Prostate gland (tissue), 2 donors: ENCODE data around the gene TMEM178B. TPM values are rescaled to one million over a fixed set of nuclear protein-coding genes. Genes with fewer than 3 reads are reported as not detected.
"Not testable (repeated sequence)": the region's sequence is repeated elsewhere in the genome, so short reads cannot be mapped to it uniquely, and the experiment has no call there.

ENCODE experiments used
- DNase-seq: peaks from one replicate; pipeline ENCODE4 v3.0.0-alpha.2; 2019; ENCODE audit warnings: low spot score
- H3K27ac ChIP-seq, 2 donors: fragments of 200-600 bp; sonication (generic); 2 replicates each; pipeline ENCODE4 v1.5.1; 2017 to 2019
- H3K27me3 ChIP-seq: fragments of 200-600 bp; sonication (generic); replicated peaks from 2 replicates; pipeline ENCODE4 v1.5.1; 2019; ENCODE audit not compliant: insufficient read depth
- H3K36me3 ChIP-seq, 2 donors: fragments of 200-600 bp; sonication (generic); 1 replicate in 1 of 2; 2 replicates in 1 of 2; pipeline versions ENCODE4 v1.5.1 to v1.8.1; 2017 to 2019
- H3K4me1 ChIP-seq: fragments of 200-600 bp; sonication (generic); replicated peaks from 2 replicates; pipeline ENCODE4 v1.5.1; 2019
- H3K4me3 ChIP-seq, 2 donors: fragments of 200-600 bp; sonication (generic); 2 replicates each; pipeline ENCODE4 v1.5.1; 2017 to 2019
- H3K9me3 ChIP-seq: fragments of 200-600 bp; sonication (generic); 2 replicates; pipeline ENCODE4 v1.5.1; 2017
- CTCF ChIP-seq, 4 experiments: fragments of 200-600 bp in 2 of 4; fragments of 450-650 bp in 2 of 4; sonication (generic) in 2 of 4; IDR thresholded peaks; 1 replicate in 3 of 4; 2 replicates in 1 of 4; pipeline ENCODE4 v1.5.1; 2016 to 2019; ENCODE audit warnings: antibody characterized with exemption in 4 of 4, mild to moderate bottlenecking in 2 of 4, moderate library complexity in 2 of 4
- POLR2A ChIP-seq: fragments of 450-650 bp; IDR thresholded peaks from one replicate; pipeline ENCODE4 v1.6.1; 2016; ENCODE audit warnings: antibody characterized with exemption, mild to moderate bottlenecking
- POLR2AphosphoS5 ChIP-seq: sonication (generic); formaldehyde crosslinking; IDR thresholded peaks from one replicate; pipeline ENCODE4 v1.6.1; 2017; ENCODE audit warnings: antibody characterized with exemption
- WGBS: methylation state at CpG from one replicate; pipeline ENCODE4 v1.1.5; 2018; 5-methylcytosine and 5-hydroxymethylcytosine counted together
- intact Hi-C: fragments of 100-400 bp; cut with DNase I; formaldehyde crosslinking; loops from one replicate; pipeline ENCODE4 v1.14.2; 2022
- total RNA-seq, 2 donors: library from RNA; depleted of rRNA; stranded (reverse); fragments of >200 nt; gene quantifications; one replicate each; pipeline ENCODE4 v1.1.0, GENCODE V29; 2016

TMEM178B gene
- total RNA-seq, 2 donors from 2014 or later = 3.4 to 5.2 TPM

DNA sequence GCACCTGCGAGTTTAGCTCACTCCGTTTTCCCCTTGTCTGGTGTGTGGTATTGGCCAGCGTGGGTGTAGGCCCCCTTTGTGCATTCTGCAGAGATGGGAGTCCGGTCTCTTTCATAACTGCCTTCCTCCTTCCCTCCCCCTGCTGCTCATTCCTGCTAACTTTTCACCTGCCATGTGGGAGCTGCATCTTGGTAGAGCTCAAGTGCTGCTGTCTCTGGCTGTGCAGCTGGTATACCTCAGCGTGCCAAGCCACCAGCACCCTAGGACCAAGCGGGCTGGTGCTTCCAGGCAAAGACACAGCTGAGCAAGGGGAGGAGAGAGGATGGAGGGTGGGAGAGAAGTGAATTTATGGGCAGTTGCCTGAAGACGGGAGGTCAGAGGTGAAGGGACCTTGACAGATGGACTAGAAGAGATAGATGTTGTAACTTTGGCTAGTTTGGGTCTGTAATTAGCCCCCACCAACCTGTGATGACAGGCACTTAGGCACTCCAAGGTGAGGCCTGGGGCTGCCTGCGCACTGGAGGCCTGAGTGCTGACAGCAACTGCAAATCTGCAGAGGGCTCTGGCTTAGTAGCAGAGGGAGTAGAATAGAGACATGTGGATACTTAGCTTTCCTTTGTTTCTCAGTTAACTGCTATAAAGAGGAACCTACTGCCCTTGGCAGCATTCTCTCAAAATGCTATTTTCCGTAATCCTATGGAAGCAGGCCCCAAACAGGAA is 328.6 kb downstream of the TMEM178B start:
- H3K9me3 ChIP-seq = no peaks in the 10 kb centered on the region
- 80% methylated on average over 9 of the region's 9 CpGs for WGBS
- DNase-seq = no peak
- no peak overlapping the region for H3K4me3 ChIP-seq
- H3K27ac ChIP-seq = no peak overlapping the region
- no peaks in the 10 kb centered on the region for H3K27me3 ChIP-seq
- TF ChIP-seq POLR2AphosphoS5 = no peak
- TF ChIP-seq CTCF (IDR thresholded peaks at IDR 0.05) = no peak
- TF ChIP-seq POLR2A = no peak
- intact Hi-C loops = no loop called here
- no peaks in the 10 kb centered on the region for H3K36me3 ChIP-seq
- no peaks in the 10 kb centered on the region for H3K4me1 ChIP-seq

GRCh38 chr7:141403846-141404245 is 330.0 kb downstream of the TMEM178B start:
- DNase-seq = not testable (repeated sequence)

GRCh38 chr7:141406347-141406746 is 332.5 kb downstream of the TMEM178B start:
- Histone ChIP-seq H3K27me3 (no peaks in the 10 kb centered on the region), H3K4me3 (no peak overlapping the region), H3K4me1 (no peaks in the 10 kb centered on the region), H3K27ac (no peak overlapping the region), H3K36me3 (no peaks in the 10 kb centered on the region), H3K9me3 (no peaks in the 10 kb centered on the region)
- no peak for TF ChIP-seq POLR2AphosphoS5
- no peak for TF ChIP-seq CTCF (IDR thresholded peaks at IDR 0.05)
- TF ChIP-seq POLR2A = no peak
- intact Hi-C loops = no loop called here
- DNase-seq = no peak

More at GRCh38 chr7:141403846-141404245, 330.0 kb downstream of the TMEM178B start:
- H3K4me1 ChIP-seq, H3K27me3 ChIP-seq, H3K27ac ChIP-seq, H3K4me3 ChIP-seq, H3K9me3 ChIP-seq, H3K36me3 ChIP-seq, intact Hi-C loops: not testable (repeated sequence)
- WGBS = 95% methylated on average over 11 of the region's 11 CpGs

DNA sequence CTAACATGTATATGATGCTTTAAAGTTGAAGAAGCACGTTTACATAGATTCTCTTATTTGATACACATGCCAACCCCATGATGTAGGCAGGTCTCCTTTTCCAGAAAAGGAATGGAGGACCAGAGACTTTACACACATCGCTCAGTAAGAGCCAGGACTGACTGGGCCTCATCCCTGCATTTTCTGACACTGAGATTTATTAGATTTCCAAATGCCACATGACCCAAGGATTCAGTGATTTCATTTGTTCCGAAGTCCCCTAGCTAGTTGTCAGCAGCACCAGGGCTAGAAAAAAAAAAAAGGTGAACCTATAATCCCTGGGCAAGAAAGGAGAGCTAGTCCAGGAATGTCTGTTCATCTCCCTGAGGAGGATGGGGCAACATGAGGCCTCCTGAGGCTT is 334.0 kb downstream of the TMEM178B start:
- H3K36me3 ChIP-seq = no peaks in the 10 kb centered on the region
- H3K9me3 ChIP-seq = no peaks in the 10 kb centered on the region
- H3K4me1 ChIP-seq = no peaks in the 10 kb centered on the region
- DNase-seq = no peak
- intact Hi-C loops = no loop called here
- H3K27me3 ChIP-seq = no peaks in the 10 kb centered on the region
- no peak for TF ChIP-seq POLR2A
- no peak for TF ChIP-seq POLR2AphosphoS5
- TF ChIP-seq CTCF (IDR thresholded peaks at IDR 0.05) = no peak
- H3K4me3 ChIP-seq = no peak overlapping the region
- no peak overlapping the region for H3K27ac ChIP-seq
- 85% methylated on average over 3 of the region's 3 CpGs for WGBS

- Histone ChIP-seq H3K27me3 (no peaks in the 10 kb centered on the region), H3K4me3 (no peak overlapping the region), H3K4me1 (no peaks in the 10 kb centered on the region), H3K27ac (no peak overlapping the region), H3K36me3 (no peaks in the 10 kb centered on the region), H3K9me3 (no peaks in the 10 kb centered on the region)
- WGBS = 50% methylated on average over 3 of the region's 3 CpGs
- intact Hi-C loops = no loop called here
- TF ChIP-seq POLR2AphosphoS5 (no peak), CTCF (IDR thresholded peaks at IDR 0.05) (no peak), POLR2A (no peak)
- no peak for DNase-seq
These were observed 334.6 kb downstream of the TMEM178B start for GRCh38 chr7:141408440-141408839.
